RWPE1 (cell line): ENCODE data around the gene TYRO3.

Source experiments
- CTCF ChIA-PET: fragments of 350-600 bp; sonication (Branson Sonifier 250); formaldehyde crosslinking; extraction: SDS; loops from one replicate; lab custom pipeline; 2021; lab: Yijun Ruan, JAX
- POLR2A ChIA-PET: fragments of 400-600 bp; formaldehyde crosslinking; extraction: SDS; loops from one replicate; lab custom pipeline; 2020; ENCODE audit warnings: antibody characterized with exemption; ENCODE audit not compliant: low non-redundant PET; lab: Yijun Ruan, JAX
- DNase-seq: peaks from one replicate; pipeline ENCODE4 v3.0.0; 2012; ENCODE audit warnings: low spot score
- H3K27ac ChIP-seq: fragments of 450-650 bp; 2 replicates; pipeline ENCODE4 v1.5.1; 2017
- CTCF ChIP-seq: fragments of 450-650 bp; conservative IDR thresholded peaks from 2 replicates; pipeline ENCODE4 v1.5.1; 2017; ENCODE audit warnings: low read depth, mild to moderate bottlenecking

Gene TYRO3

DNA sequence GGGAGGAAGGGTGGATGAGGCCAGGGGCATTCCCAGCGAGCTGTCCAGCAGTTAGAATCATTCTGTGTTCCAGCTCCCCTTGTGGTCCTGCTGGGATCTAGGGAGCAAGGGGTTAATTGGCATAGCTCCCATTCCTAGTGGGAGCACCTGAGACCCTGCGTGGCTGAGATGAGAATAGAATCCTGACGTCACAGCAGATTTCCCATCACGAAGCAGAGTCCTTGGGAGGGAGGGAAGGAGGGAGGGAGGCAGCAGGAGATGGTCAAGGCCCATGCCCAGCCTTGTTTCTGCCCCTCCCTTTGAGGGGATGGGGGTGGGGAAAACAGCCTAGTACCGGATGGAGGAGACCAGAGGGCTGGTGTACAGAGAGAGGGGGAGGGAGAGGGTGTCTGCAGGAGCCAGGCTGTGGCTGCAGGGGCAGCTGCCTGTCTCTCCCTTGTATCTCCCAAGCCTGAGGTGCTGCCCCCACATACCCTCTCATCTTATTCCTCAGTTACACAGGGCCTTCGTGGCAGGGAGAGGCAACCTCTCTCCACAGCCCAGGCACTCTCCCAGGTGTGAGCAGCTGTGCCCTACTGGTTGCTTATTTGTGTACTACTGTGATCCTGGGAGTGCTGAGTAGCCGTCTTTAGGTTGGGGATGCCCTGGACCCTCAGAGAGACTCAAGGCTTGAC lies 5.4 kb downstream of the TYRO3 start:
- no peak for TF ChIP-seq CTCF
- ChIA-PET POLR2A (no interaction called here), CTCF (no interaction called here)
- H3K27ac ChIP-seq: peak overlapping the region; percentile 17
- DNase-seq: no peak

DNA sequence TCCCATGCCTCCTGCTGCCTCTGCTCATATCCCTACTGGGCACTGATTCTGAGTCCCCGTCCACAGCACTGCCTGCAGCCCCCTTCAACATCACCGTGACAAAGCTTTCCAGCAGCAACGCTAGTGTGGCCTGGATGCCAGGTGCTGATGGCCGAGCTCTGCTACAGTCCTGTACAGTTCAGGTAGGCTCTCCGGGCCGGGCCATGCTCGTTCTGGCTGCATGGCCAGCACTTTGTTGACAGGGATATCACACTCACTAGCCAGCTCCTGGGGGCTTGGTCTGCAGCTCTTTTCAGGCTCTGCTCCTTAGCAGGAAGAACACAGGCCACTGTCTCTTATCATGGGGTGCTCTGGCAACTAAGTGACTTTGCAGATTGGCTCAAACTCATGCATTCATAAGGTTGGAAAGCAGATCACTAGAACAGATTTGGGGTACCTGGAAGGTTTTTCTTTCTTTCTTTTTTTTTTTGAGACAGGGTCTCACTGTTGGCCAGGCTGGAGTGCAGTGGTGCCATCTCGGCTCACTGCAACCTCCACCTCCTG lies 6.0 kb downstream of the TYRO3 start:
- CTCF ChIA-PET: no interaction called here
- no peak for TF ChIP-seq CTCF
- DNase-seq: no peak
- peak overlapping the region; percentile 17 for H3K27ac ChIP-seq
- POLR2A ChIA-PET: no interaction called here

DNA sequence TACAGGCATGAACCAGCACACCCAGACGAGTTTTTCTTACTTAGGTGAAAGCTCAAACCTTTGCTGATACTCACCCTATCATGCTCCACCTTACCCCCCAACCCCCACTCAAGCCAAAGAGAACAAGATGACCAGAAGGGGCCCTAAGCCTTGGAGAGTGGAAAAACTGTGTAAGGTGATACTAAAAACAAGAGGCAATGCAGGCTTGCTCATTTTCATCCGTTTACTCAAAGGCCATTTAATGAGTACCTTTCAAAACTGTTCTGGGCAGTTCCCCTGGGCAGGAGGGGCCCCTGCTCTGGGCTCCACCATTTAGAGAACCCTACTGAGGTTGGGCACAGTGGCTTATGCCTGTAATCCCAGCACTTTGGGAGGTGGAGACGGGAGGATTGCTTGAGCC lies 6.7 kb downstream of the TYRO3 start:
- ChIA-PET POLR2A (no interaction called here), CTCF (no interaction called here)
- TF ChIP-seq CTCF: no peak
- no peak overlapping the region for H3K27ac ChIP-seq
- no peak for DNase-seq

DNA sequence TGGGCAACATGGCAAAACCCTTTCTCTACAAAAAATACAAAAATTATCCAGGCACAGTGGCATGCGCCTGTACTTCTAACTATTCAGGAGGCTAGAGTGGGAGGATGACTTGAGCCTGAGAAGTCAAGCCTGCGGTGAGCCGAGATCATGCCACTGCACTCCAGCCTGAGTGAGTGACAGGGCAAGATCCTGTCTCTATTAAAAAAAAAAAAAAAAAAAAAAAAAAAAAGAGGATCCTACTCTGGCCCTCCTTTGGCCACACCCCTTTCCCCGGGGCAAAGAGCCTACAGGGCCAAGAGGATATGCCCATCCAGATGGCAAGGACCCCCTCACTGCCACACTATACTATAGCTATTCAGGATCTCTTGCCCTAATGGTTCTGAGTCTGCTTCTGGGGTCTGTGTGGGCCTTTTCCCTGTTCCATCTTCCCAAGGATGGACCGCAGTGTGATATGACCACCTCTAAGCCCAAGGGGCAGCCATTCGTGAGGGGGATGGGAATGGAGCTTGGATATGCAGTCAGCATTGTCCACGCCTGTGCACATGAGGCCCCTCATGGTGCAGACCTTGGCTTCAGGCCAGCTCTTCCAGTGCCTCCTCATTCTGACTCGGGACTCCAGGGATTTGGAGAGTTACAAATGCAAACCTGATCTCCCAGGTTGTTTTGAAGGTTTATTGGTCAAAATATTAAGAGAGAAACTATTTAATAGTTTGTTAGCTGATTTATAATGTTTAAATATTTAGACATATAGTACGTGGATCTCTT lies 7.3 kb downstream of the TYRO3 start:
- no peak for TF ChIP-seq CTCF
- no peak for DNase-seq
- ChIA-PET POLR2A (no interaction called here), CTCF (no interaction called here)
- no peak overlapping the region for H3K27ac ChIP-seq

GRCh38 chr15:41567261-41567660 lies 8.2 kb downstream of the TYRO3 start:
- ChIA-PET CTCF (no interaction called here), POLR2A (no interaction called here)
- no peak overlapping the region for H3K27ac ChIP-seq
- TF ChIP-seq CTCF: no peak
- no peak for DNase-seq

DNA sequence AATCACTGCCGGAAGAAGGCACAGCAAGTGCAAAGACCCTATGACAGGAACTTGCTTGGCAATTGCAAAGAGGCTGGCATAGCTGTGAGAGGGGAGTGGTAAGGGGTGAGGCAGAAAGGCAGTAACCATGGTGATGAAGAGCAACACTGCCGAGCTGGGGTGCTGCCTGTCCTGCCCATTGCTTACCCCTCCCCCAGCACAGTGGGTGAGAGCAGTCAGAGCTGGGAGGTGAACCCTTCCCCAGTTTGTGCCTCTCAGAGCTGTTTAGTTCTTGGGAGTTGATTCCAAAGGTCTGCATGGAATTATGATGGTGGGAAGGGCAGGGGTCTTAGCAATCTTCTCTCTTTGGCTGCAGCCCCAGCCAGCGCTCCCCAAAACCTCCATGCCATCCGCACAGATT lies 8.8 kb downstream of the TYRO3 start:
- TF ChIP-seq CTCF: no peak
- CTCF ChIA-PET: interaction anchor here (0.6 kb wide), 1 partner anchor 11 kb away, joined by 3 read pairs; no protein-coding TSS in a partner anchor
- no peak overlapping the region for H3K27ac ChIP-seq
- no peak for DNase-seq
- POLR2A ChIA-PET: no interaction called here
